ENCODE data around the gene GARIN5A. TPM values are rescaled to one million over a fixed set of nuclear protein-coding genes. Genes with fewer than 3 reads are reported as not detected.

The GARIN5A gene
- total and polyA plus RNA-seq, 9 of the 15 experiments (the other 6 are each of a cell fraction or from before 2014, with no cell fraction given) = 0.10 to 0.82 (median 0.23) TPM; not detected in 2

- TF ChIP-seq MTF1 (CRISPR knock-in tag; IDR thresholded peaks at IDR 0.05; ENCODE audit: borderline replicate concordance) = no peak
- TF ChIP-seq XRCC3 (IDR thresholded peaks at IDR 0.05) = no peak
- TF ChIP-seq ZNF12 (CRISPR knock-in tag; IDR thresholded peaks at IDR 0.05) = no peak
- TF ChIP-seq, protein P1, sequence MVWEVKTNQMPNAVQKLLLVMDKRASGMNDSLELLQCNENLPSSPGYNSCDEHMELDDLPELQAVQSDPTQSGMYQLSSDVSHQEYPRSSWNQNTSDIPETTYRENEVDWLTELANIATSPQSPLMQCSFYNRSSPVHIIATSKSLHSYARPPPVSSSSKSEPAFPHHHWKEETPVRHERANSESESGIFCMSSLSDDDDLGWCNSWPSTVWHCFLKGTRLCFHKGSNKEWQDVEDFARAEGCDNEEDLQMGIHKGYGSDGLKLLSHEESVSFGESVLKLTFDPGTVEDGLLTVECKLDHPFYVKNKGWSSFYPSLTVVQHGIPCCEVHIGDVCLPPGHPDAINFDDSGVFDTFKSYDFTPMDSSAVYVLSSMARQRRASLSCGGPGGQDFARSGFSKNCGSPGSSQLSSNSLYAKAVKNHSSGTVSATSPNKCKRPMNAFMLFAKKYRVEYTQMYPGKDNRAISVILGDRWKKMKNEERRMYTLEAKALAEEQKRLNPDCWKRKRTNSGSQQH (CRISPR knock-in tag; IDR thresholded peaks at IDR 0.05) = peak; percentile 85
- TF ChIP-seq HDAC3 (IDR thresholded peaks at IDR 0.05; ENCODE audit: borderline replicate concordance, partially characterized antibody) = no peak
- TF ChIP-seq RHOXF2B (CRISPR knock-in tag; conservative IDR thresholded peaks at IDR 0.05) = peak; percentile 83; the same call in 1 of the 2 replicates
- TF ChIP-seq PRMT5 (CRISPR knock-in tag; IDR thresholded peaks at IDR 0.05) = no peak
- no peak for TF ChIP-seq SNRNP70 (optimal IDR thresholded peaks at IDR 0.05; ENCODE audit: low read depth, low read length)
- peak; percentile 99 for TF ChIP-seq ETS1 (conservative IDR thresholded peaks at IDR 0.05; ENCODE audit: control insufficient read depth, low read depth, low read length)
- TF ChIP-seq ZFP36 (IDR thresholded peaks at IDR 0.05; ENCODE audit: low read depth, low read length, partially characterized antibody) = peak; percentile 73
- TF ChIP-seq ZZZ3 (IDR thresholded peaks at IDR 0.05) = no peak
- peak; percentile 94 for TF ChIP-seq SAFB (IDR thresholded peaks at IDR 0.05; ENCODE audit: borderline replicate concordance, low read depth, low read length)
- TF ChIP-seq MAZ (CRISPR knock-in tag; conservative IDR thresholded peaks at IDR 0.05 in 1 of 2, IDR thresholded peaks at IDR 0.05 in 1 of 2) = peak; percentile 98 to 99
- TF ChIP-seq PHF20 (IDR thresholded peaks at IDR 0.05; ENCODE audit: partially characterized antibody) = peak; percentile 57
- TF ChIP-seq SPI1 (IDR thresholded peaks at IDR 0.05; ENCODE audit: borderline replicate concordance, low read depth, low read length) = no peak
- TF ChIP-seq ZNF165 (CRISPR knock-in tag; IDR thresholded peaks at IDR 0.05; ENCODE audit: borderline replicate concordance) = no peak
- peak in 1 of 2 experiments; percentile 72; a peak in 1 of 4 replicates for TF ChIP-seq TEAD1 (CRISPR knock-in tag; IDR thresholded peaks at IDR 0.05)
- peak; percentile 73 for TF ChIP-seq FUS (optimal IDR thresholded peaks at IDR 0.05; ENCODE audit: low read depth, low read length)
- TF ChIP-seq FOSL1 (tag; conservative IDR thresholded peaks at IDR 0.05) = peak; percentile 78
- TF ChIP-seq, protein P2, sequence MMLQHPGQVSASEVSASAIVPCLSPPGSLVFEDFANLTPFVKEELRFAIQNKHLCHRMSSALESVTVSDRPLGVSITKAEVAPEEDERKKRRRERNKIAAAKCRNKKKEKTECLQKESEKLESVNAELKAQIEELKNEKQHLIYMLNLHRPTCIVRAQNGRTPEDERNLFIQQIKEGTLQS (IDR thresholded peaks at IDR 0.05) = peak; percentile 98
- TF ChIP-seq, protein P2 (CRISPR knock-in tag; conservative IDR thresholded peaks at IDR 0.05) = peak; percentile 91
- TF ChIP-seq ZNF212 (CRISPR knock-in tag; IDR thresholded peaks at IDR 0.05) = no peak
- no peak; the same call in 1 of the 2 replicates for TF ChIP-seq ZNF766 (CRISPR knock-in tag; conservative IDR thresholded peaks at IDR 0.05)
- TF ChIP-seq ZNF197 (CRISPR knock-in tag; IDR thresholded peaks at IDR 0.05; ENCODE audit: low read depth) = peak; percentile 81
- peak; percentile 97 for TF ChIP-seq GABPA (tag; conservative IDR thresholded peaks at IDR 0.05; ENCODE audit: low read depth)
- peak; percentile 82; the same call in 1 of the 2 replicates for TF ChIP-seq ZC3H11A (IDR thresholded peaks at IDR 0.05; ENCODE audit: low read depth, low read length)
- TF ChIP-seq LARP7 (IDR thresholded peaks at IDR 0.05) = peak; percentile 87; the same call in 1 of the 2 replicates
Measured at GRCh38 chr19:50511069-50511822, 34.6 kb upstream of the GARIN5A start, which contains the start of gene JOSD2 (continued).
